ELR (cell line): ENCODE results near the gene ACOT7.

Source experiments
- DNase-seq: peaks from one replicate; pipeline ENCODE4 v3.0.0-alpha.2; 2015; ENCODE audit warnings: low read depth

Gene ACOT7

DNA sequence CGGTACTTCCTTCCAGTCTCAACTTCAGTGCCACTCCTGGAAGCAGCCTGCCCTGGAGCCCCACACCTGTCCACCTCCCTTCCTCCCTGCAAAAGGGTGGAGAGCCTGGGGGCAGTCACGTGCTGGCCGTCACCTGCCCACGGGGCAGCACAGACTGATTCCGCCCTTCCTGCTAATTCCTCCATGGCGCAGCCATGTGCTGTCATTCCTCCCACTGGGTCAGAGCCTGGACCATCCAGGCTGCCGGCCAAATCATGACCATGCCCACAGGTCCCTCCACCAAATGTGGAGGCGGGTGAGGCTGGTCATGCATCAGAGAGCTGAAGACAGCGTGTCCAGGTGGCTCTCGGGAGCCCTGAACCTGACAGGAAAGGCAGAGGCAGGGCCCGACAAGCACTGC lies 108.2 kb downstream of the ACOT7 start:
- DNase-seq: no peak

- DNase-seq: no peak
Measured at GRCh38 chr1:6282577-6283270, 110.8 kb downstream of the ACOT7 start.

- no peak for DNase-seq
Measured at GRCh38 chr1:6281511-6282402, 111.8 kb downstream of the ACOT7 start.

DNA sequence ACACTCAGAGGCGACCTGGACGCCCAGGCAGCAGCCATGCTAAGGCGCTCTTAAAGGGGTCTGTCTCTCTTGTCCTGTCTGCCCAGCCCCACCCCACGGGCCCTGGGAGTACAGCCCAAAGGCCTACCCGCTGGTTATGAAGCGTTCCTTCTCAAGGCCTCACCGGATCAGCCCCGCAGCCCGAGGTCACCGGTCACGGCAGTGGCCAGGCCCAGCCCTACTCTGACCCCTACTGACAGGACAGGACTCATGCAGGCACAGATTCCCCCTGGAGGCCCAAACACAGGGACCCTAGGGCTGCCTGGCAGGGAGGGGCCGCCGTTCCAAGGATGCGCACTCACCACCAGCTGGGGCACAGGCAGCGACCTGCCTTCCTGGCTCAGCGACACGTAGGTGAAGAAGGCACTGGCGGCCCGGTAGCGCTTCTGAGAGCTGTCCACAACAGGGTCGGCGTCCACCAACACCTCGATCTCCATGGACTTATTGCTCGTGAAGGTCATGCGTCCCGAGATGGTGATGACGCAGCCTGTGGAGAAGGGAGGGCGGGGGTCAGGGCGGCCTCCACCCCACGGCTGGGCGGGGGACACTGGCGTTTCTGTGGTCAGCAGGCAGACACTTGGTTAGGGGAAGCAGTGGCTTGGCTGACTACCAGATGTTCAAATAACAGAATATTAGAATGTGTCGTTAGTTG lies 112.7 kb downstream of the ACOT7 start:
- DNase-seq: no peak

- no peak for DNase-seq
Measured at GRCh38 chr1:6279613-6280383, 113.8 kb downstream of the ACOT7 start.

DNA sequence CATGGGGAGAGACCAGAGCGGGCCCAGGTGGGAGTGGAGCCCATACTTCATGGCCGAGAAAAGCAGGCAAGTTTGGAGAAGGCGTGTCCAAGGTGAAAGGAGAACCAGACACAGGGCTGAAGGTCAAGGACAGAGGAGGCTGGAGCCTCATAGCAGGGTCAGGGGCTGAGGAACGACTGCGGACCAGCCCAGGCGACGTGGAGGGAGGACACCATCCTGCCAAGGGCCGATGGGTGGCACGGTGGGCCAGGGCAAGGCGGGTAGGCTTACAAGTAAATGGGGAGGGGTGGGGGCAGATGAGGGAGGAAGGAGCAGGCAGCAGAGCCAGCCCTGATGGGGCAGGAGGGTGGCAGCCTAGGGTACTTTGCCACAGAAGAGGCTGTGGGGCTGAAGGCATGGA lies 114.5 kb downstream of the ACOT7 start:
- no peak for DNase-seq

- DNase-seq: no peak
Measured at GRCh38 chr1:6278263-6278662, 115.3 kb downstream of the ACOT7 start.

DNA sequence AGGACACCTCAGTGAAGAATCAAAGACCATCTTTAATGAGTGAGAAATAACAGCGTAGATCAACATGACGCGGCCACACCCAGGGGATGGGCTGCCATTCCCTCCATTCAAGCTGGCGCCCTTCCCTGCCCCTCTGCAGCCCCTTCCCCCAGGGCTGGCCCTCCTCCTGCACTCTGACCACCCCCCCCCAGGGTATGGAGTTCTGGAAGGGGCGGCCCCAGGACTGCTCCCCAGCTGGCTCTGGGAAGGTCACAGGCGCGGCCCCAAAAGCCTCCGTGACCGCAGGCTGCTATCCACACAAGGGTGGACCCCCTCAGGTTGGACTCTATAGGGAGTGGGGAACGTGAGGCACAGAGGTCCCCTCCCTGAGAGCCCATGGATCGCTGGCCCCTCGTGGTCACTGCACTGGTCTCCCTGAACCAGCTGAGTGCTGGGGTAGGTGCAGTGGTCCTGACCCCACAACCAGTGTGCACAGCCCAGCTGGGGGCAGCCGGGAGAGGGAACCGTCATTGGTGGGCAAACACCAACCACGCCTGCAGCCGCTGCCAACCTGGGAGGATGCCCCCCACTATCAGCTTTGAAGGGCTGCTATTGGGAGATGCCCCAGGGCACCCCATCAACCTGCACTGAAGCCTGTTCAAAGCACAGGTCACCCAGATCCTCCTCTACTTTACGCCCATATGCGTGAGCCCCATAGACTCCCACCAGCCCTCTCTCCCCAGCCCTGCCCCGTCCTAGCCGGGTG lies 116.6 kb downstream of the ACOT7 start:
- DNase-seq: no peak

DNA sequence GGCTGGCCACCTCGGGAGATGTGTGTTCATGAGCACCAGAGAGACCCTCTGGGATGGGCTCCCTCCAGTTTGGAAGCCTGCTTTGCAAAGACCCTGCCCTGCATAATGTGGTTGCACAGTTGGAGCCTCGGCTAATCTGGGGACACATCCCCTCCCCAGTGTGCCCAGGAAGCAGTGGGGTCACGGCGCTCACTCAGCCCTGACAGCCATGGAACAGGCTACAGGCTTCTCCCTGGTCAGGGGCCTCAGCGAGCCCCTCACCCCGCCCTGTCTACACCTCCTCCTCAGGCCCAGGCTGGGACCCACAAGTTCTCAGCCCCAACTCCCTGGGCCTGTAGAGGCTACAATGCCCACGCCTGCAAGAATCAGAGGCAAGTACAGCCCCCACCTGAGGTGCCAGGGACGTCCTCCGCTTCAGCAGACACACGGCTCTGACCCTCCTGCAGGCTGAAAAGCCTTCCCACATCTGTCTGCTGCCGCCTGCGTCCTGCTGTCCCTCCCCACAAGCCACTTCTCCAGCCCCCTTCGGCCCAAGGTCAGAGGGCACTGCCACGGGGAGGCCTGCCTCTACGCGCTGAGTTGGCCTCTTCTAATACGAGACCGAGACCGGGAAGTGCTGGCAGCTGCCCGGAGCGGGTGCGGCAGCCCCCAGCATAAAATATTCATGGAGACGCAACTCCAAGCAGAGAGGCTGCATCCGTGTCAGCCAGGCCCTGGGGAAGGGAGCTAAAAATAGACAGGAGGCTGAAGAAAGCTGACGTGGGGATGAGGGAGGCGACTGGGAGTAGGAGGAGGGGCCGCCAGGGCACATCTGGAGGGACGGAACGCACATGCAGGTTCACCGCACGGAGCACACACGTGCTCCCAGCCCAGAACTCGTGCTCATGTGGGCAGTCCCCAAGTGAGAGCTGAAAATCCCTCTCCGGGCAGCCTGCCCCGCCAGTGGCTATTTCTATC lies 117.5 kb downstream of the ACOT7 start:
- DNase-seq: no peak

DNA sequence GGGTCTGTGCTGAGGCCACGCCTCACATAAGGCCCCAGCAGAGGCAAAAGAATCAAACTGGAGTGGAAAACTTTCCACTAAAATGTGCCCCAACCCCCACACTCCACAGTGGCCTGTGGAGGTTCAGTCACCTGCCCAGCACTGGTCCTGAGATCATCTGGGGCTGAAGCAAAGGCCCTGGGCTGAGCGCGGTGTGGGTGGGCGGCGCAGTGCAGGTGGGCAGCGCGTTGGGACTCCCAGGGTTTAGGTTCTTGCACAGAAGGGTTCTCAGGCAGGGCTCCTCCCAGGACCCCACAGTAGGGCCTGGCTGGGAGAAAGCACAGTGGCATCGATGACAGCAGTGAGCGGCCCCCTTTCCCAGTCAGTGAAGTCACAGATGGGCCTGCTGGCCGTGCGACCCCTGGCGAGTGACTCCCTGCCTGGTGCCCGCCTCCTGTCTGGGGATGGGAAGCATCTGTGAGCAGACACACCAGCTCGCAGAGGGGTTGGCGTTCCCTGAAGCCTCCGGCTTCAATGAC lies 118.9 kb downstream of the ACOT7 start:
- no peak for DNase-seq

DNA sequence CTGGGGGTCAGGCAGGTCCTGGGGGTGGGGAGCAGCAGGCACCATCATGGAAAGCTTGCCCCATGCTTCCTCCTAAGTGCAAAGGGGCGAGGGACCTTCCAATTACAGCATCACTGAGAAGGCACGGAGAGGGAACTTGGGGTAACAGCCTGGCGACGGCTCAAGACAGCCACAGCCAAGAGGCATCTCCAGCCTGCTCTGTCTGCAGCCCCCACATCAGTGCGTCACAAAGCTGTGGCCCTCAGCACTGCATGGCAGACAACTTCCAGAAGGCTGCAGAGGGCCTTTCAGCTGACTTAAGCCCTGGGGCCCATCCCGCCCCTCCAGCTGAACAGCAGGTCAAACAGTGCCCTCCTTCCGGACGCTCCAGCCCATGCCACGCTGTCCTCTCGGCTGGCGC lies 119.5 kb downstream of the ACOT7 start:
- no peak for DNase-seq

DNA sequence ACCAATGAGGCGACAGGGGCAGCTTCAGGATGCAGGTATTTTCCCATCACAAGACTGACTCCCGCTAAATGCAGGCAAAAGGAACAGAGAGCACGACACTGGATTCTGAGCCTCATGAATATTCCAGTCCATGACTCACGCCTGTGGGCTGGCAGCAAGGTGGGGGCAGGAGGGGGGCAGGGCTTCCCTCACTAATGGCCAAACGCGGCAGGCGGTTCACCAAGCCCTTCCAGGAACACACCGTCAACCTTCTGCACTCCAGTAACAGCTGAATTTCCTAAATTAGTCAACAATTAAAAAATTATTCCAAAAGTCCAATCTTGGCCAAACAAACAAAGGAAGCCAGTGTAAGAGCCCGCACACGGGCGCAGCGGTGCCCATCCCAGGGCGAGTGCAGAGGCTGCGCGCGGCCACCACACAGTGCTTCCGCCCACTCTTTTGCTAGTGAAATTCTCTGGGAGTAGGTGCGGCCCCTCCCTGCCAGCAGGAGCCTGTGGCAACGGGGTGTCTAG lies 120.1 kb downstream of the ACOT7 start:
- peak; percentile 78 for DNase-seq

DNA sequence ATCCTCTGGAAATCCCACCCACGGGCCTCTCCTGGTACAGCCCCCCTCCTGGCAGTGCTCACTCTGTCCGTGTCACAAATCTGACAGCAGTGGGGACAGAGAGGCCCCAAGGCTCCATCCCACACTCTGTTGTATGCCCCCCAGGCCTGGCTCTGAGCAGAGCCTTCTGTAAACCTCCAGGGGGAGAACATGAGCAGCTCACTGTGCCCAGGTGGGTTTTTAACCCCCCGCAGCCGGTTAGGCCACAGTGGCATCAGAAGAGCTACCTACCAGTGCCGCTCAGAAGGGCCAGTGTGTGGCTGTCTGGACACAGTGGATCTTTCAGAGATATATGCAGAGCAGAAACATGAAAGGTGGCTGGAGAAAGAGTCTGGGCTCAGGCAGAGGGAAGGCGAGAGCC lies 120.7 kb downstream of the ACOT7 start:
- DNase-seq: no peak

- DNase-seq: no peak
Measured at GRCh38 chr1:6272452-6272851, 121.1 kb downstream of the ACOT7 start.

DNA sequence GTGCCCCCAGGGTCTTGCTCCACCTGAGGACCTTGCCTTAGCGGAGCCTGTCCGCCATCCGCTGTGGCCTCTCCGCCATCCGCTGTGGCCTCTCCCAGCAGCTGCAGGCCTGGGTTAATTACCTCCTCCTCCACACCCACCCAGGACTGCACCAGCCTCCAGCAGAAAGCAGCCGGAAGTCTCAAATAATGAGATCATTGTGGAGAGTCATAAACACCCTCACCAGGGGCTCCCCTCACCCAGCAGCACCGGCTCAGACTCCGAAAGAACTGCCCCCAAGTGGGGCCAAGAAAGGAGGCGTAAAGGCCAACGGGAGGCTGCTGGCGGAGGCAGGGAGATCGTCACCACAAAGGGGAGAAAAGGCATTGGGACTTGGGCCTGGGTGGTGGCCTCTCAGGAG lies 122.0 kb downstream of the ACOT7 start:
- DNase-seq: no peak

- no peak for DNase-seq
Measured at GRCh38 chr1:6271006-6271405, 122.6 kb downstream of the ACOT7 start.

DNA sequence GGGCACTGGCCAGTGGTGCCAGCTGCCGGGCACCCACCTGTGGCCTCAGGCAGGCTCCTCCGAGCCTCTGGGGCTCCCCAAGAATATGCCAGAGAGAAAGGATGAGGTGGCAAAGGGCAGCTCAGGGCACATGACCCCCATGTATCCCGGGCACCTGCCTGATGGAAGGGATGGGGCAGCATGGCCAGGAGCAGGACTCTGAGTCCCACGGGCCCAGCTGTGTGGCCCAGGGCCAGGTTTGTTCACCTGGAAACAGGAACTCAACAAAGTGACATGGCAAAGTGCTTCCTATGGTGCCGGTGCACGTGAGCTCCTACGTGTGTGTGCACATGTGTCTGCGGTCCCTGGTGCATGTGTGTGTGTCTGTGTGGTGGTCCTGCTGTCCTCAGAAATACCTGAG lies 123.2 kb downstream of the ACOT7 start:
- DNase-seq: no peak

GRCh38 chr1:6269720-6270400 lies 123.7 kb downstream of the ACOT7 start:
- no peak for DNase-seq

- no peak for DNase-seq
Measured at GRCh38 chr1:6269296-6269695, 124.3 kb downstream of the ACOT7 start.
